ENCODE data around the gene COL1A2. TPM values are rescaled to one million over a fixed set of nuclear protein-coding genes. Genes with fewer than 3 reads are reported as not detected.

COL1A2 gene
- total and polyA plus RNA-seq, 2 of the 13 experiments (the other 11 are each of a cell fraction or from before 2014, with no cell fraction given): not detected

GRCh38 chr7:94423863-94424735 is 29.4 kb downstream of the COL1A2 start (continued):
- no peak for TF ChIP-seq AKNA (CRISPR knock-in tag; IDR thresholded peaks at IDR 0.05; ENCODE audit: borderline replicate concordance)
- TF ChIP-seq MYNN (CRISPR knock-in tag; IDR thresholded peaks at IDR 0.05; ENCODE audit: low read depth): no peak
- no peak for TF ChIP-seq NPAS2 (CRISPR knock-in tag; IDR thresholded peaks at IDR 0.05; ENCODE audit: borderline replicate concordance)
- no peak for TF ChIP-seq RBM39 (IDR thresholded peaks at IDR 0.05; ENCODE audit: low read depth, low read length, poor library complexity, severe bottlenecking)
- no peak for TF ChIP-seq PLRG1 (conservative IDR thresholded peaks at IDR 0.05)
- TF ChIP-seq, protein P1, sequence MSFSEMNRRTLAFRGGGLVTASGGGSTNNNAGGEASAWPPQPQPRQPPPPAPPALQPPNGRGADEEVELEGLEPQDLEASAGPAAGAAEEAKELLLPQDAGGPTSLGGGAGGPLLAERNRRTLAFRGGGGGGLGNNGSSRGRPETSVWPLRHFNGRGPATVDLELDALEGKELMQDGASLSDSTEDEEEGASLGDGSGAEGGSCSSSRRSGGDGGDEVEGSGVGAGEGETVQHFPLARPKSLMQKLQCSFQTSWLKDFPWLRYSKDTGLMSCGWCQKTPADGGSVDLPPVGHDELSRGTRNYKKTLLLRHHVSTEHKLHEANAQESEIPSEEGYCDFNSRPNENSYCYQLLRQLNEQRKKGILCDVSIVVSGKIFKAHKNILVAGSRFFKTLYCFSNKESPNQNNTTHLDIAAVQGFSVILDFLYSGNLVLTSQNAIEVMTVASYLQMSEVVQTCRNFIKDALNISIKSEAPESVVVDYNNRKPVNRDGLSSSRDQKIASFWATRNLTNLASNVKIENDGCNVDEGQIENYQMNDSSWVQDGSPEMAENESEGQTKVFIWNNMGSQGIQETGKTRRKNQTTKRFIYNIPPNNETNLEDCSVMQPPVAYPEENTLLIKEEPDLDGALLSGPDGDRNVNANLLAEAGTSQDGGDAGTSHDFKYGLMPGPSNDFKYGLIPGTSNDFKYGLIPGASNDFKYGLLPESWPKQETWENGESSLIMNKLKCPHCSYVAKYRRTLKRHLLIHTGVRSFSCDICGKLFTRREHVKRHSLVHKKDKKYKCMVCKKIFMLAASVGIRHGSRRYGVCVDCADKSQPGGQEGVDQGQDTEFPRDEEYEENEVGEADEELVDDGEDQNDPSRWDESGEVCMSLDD (CRISPR knock-in tag; IDR thresholded peaks at IDR 0.05; ENCODE audit: borderline replicate concordance): no peak
- TF ChIP-seq, protein P2, sequence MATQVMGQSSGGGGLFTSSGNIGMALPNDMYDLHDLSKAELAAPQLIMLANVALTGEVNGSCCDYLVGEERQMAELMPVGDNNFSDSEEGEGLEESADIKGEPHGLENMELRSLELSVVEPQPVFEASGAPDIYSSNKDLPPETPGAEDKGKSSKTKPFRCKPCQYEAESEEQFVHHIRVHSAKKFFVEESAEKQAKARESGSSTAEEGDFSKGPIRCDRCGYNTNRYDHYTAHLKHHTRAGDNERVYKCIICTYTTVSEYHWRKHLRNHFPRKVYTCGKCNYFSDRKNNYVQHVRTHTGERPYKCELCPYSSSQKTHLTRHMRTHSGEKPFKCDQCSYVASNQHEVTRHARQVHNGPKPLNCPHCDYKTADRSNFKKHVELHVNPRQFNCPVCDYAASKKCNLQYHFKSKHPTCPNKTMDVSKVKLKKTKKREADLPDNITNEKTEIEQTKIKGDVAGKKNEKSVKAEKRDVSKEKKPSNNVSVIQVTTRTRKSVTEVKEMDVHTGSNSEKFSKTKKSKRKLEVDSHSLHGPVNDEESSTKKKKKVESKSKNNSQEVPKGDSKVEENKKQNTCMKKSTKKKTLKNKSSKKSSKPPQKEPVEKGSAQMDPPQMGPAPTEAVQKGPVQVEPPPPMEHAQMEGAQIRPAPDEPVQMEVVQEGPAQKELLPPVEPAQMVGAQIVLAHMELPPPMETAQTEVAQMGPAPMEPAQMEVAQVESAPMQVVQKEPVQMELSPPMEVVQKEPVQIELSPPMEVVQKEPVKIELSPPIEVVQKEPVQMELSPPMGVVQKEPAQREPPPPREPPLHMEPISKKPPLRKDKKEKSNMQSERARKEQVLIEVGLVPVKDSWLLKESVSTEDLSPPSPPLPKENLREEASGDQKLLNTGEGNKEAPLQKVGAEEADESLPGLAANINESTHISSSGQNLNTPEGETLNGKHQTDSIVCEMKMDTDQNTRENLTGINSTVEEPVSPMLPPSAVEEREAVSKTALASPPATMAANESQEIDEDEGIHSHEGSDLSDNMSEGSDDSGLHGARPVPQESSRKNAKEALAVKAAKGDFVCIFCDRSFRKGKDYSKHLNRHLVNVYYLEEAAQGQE (IDR thresholded peaks at IDR 0.05; ENCODE audit: borderline replicate concordance in 1 of 2, low read depth in 1 of 2, low read length in 2 of 2): no peak
- no peak for TF ChIP-seq REPIN1 (CRISPR knock-in tag; IDR thresholded peaks at IDR 0.05; ENCODE audit: borderline replicate concordance, low read depth)
